ENCODE results near the gene LRRC45.

The LRRC45 gene

GRCh38 chr17:82041144-82041814 lies 18.2 kb downstream of the LRRC45 start:
- Histone ChIP-seq H3K27ac (ENCODE audit: low read depth, low read length) (no peak overlapping the region), H3K4me3 (ENCODE audit: low read length) (no peak overlapping the region), H3K4me1 (ENCODE audit: control insufficient read depth, insufficient read depth, low read length) (peaks cover 7% of the 10 kb centered on the region), H3K27me3 (ENCODE audit: control insufficient read depth, insufficient read depth, low read length) (no peaks in the 10 kb centered on the region), H3K36me3 (ENCODE audit: control insufficient read depth, insufficient read depth, low read length) (no peaks in the 10 kb centered on the region), H3K9ac (ENCODE audit: low read length) (no peak overlapping the region)

GRCh38 chr17:82042649-82043048 lies 19.5 kb downstream of the LRRC45 start:
- Histone ChIP-seq H3K27ac (ENCODE audit: low read depth, low read length) (no peak overlapping the region), H3K9ac (ENCODE audit: low read length) (no peak overlapping the region), H3K4me1 (ENCODE audit: control insufficient read depth, insufficient read depth, low read length) (peaks cover 2% of the 10 kb centered on the region), H3K36me3 (ENCODE audit: control insufficient read depth, insufficient read depth, low read length) (no peaks in the 10 kb centered on the region), H3K27me3 (ENCODE audit: control insufficient read depth, insufficient read depth, low read length) (no peaks in the 10 kb centered on the region), H3K4me3 (ENCODE audit: low read length) (no peak overlapping the region)

- Histone ChIP-seq H3K4me1 (ENCODE audit: control insufficient read depth, insufficient read depth, low read length) (no peaks in the 10 kb centered on the region), H3K27ac (ENCODE audit: low read depth, low read length) (no peak overlapping the region), H3K27me3 (ENCODE audit: control insufficient read depth, insufficient read depth, low read length) (no peaks in the 10 kb centered on the region), H3K4me3 (ENCODE audit: low read length) (no peak overlapping the region), H3K9ac (ENCODE audit: low read length) (no peak overlapping the region), H3K36me3 (ENCODE audit: control insufficient read depth, insufficient read depth, low read length) (no peaks in the 10 kb centered on the region)
These were observed 20.4 kb downstream of the LRRC45 start for GRCh38 chr17:82043507-82043906.

GRCh38 chr17:82045936-82046484 lies 22.9 kb downstream of the LRRC45 start:
- H3K4me1 ChIP-seq (ENCODE audit: control insufficient read depth, insufficient read depth, low read length), result peaks cover 8% of the 10 kb centered on the region
- no peak overlapping the region for H3K27ac ChIP-seq (ENCODE audit: low read depth, low read length)
- peaks cover 5% of the 10 kb centered on the region for H3K36me3 ChIP-seq (ENCODE audit: control insufficient read depth, insufficient read depth, low read length)
- H3K9ac ChIP-seq (ENCODE audit: low read length), result no peak overlapping the region
- no peak overlapping the region for H3K4me3 ChIP-seq (ENCODE audit: low read length)
- no peaks in the 10 kb centered on the region for H3K27me3 ChIP-seq (ENCODE audit: control insufficient read depth, insufficient read depth, low read length)

GRCh38 chr17:82046903-82047302 lies 23.8 kb downstream of the LRRC45 start:
- no peak overlapping the region for H3K9ac ChIP-seq (ENCODE audit: low read length)
- H3K27me3 ChIP-seq (ENCODE audit: control insufficient read depth, insufficient read depth, low read length), result no peaks in the 10 kb centered on the region
- H3K4me1 ChIP-seq (ENCODE audit: control insufficient read depth, insufficient read depth, low read length), result peaks cover 8% of the 10 kb centered on the region
- no peak overlapping the region for H3K4me3 ChIP-seq (ENCODE audit: low read length)
- no peak overlapping the region for H3K27ac ChIP-seq (ENCODE audit: low read depth, low read length)
- H3K36me3 ChIP-seq (ENCODE audit: control insufficient read depth, insufficient read depth, low read length), result peaks cover 5% of the 10 kb centered on the region

- Histone ChIP-seq H3K4me3 (ENCODE audit: low read length) (no peak overlapping the region), H3K27me3 (ENCODE audit: control insufficient read depth, insufficient read depth, low read length) (no peaks in the 10 kb centered on the region), H3K27ac (ENCODE audit: low read depth, low read length) (no peak overlapping the region), H3K36me3 (ENCODE audit: control insufficient read depth, insufficient read depth, low read length) (peaks cover 5% of the 10 kb centered on the region), H3K9ac (ENCODE audit: low read length) (no peak overlapping the region), H3K4me1 (ENCODE audit: control insufficient read depth, insufficient read depth, low read length) (peaks cover 8% of the 10 kb centered on the region)
These were observed 24.3 kb downstream of the LRRC45 start for GRCh38 chr17:82047379-82047778.

- H3K27ac ChIP-seq (ENCODE audit: low read depth, low read length), result no peak overlapping the region
- no peaks in the 10 kb centered on the region for H3K27me3 ChIP-seq (ENCODE audit: control insufficient read depth, insufficient read depth, low read length)
- H3K4me1 ChIP-seq (ENCODE audit: control insufficient read depth, insufficient read depth, low read length), result peaks cover 13% of the 10 kb centered on the region
- no peak overlapping the region for H3K9ac ChIP-seq (ENCODE audit: low read length)
- H3K4me3 ChIP-seq (ENCODE audit: low read length), result no peak overlapping the region
- peaks cover 5% of the 10 kb centered on the region for H3K36me3 ChIP-seq (ENCODE audit: control insufficient read depth, insufficient read depth, low read length)
These were observed 24.9 kb downstream of the LRRC45 start for GRCh38 chr17:82047914-82048570.

GRCh38 chr17:82048571-82048971 lies 25.5 kb downstream of the LRRC45 start:
- no peaks in the 10 kb centered on the region for H3K27me3 ChIP-seq (ENCODE audit: control insufficient read depth, insufficient read depth, low read length)
- no peak overlapping the region for H3K9ac ChIP-seq (ENCODE audit: low read length)
- no peak overlapping the region for H3K4me3 ChIP-seq (ENCODE audit: low read length)
- H3K4me1 ChIP-seq (ENCODE audit: control insufficient read depth, insufficient read depth, low read length), result peaks cover 13% of the 10 kb centered on the region
- no peak overlapping the region for H3K27ac ChIP-seq (ENCODE audit: low read depth, low read length)
- H3K36me3 ChIP-seq (ENCODE audit: control insufficient read depth, insufficient read depth, low read length), result peaks cover 5% of the 10 kb centered on the region

- Histone ChIP-seq H3K9ac (ENCODE audit: low read length) (no peak overlapping the region), H3K27ac (ENCODE audit: low read depth, low read length) (no peak overlapping the region), H3K4me3 (ENCODE audit: low read length) (no peak overlapping the region), H3K4me1 (ENCODE audit: control insufficient read depth, insufficient read depth, low read length) (peaks cover 13% of the 10 kb centered on the region), H3K27me3 (ENCODE audit: control insufficient read depth, insufficient read depth, low read length) (no peaks in the 10 kb centered on the region), H3K36me3 (ENCODE audit: control insufficient read depth, insufficient read depth, low read length) (peaks cover 10% of the 10 kb centered on the region)
These were observed 26.0 kb downstream of the LRRC45 start for GRCh38 chr17:82049106-82049505.

- Histone ChIP-seq H3K36me3 (ENCODE audit: control insufficient read depth, insufficient read depth, low read length) (peaks cover 13% of the 10 kb centered on the region), H3K4me1 (ENCODE audit: control insufficient read depth, insufficient read depth, low read length) (peaks cover 13% of the 10 kb centered on the region), H3K27ac (ENCODE audit: low read depth, low read length) (no peak overlapping the region), H3K4me3 (ENCODE audit: low read length) (no peak overlapping the region), H3K9ac (ENCODE audit: low read length) (no peak overlapping the region), H3K27me3 (ENCODE audit: control insufficient read depth, insufficient read depth, low read length) (no peaks in the 10 kb centered on the region)
These were observed 26.4 kb downstream of the LRRC45 start for GRCh38 chr17:82049521-82049971.

GRCh38 chr17:82050152-82050760 lies 27.2 kb downstream of the LRRC45 start:
- Histone ChIP-seq H3K4me3 (ENCODE audit: low read length) (peak overlapping the region; percentile 64), H3K9ac (ENCODE audit: low read length) (no peak overlapping the region), H3K36me3 (ENCODE audit: control insufficient read depth, insufficient read depth, low read length) (peaks cover 20% of the 10 kb centered on the region), H3K27me3 (ENCODE audit: control insufficient read depth, insufficient read depth, low read length) (no peaks in the 10 kb centered on the region), H3K27ac (ENCODE audit: low read depth, low read length) (no peak overlapping the region), H3K4me1 (ENCODE audit: control insufficient read depth, insufficient read depth, low read length) (peaks cover 13% of the 10 kb centered on the region)

- Histone ChIP-seq H3K9ac (ENCODE audit: low read length) (no peak overlapping the region), H3K27ac (ENCODE audit: low read depth, low read length) (no peak overlapping the region), H3K4me3 (ENCODE audit: low read length) (peak overlapping the region; percentile 64), H3K4me1 (ENCODE audit: control insufficient read depth, insufficient read depth, low read length) (peaks cover 13% of the 10 kb centered on the region), H3K27me3 (ENCODE audit: control insufficient read depth, insufficient read depth, low read length) (no peaks in the 10 kb centered on the region), H3K36me3 (ENCODE audit: control insufficient read depth, insufficient read depth, low read length) (peaks cover 21% of the 10 kb centered on the region)
These were observed 27.9 kb downstream of the LRRC45 start for GRCh38 chr17:82050761-82051641.
